Measurements from ENCODE around the gene DGKI.

The DGKI gene

DNA sequence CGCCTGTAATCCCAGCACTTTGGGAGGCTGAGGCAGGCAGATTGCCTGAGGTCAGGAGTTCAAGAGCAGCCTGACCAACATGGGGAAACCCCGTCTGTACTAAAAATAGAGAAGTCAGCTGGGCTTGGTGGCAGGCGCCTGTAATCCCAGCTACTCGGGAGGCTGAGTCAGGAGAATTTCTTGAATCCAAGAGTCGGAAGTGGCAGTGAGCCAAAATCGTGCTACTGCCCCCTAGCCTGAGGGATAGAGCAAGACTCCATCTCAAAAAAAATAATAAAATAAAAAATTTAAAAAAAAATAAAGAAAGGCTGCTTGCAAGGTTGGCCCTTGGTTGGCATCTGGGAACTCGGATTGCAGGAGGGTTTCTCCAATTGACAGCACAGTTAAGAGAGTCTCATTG lies 221.6 kb downstream of the DGKI start:
- no peak overlapping the region for H3K4me3 ChIP-seq (ENCODE audit: insufficient read length, low read depth)
- DNase-seq (ENCODE audit: low read depth, low spot score) = no peak
- no peaks in the 10 kb centered on the region for H3K27me3 ChIP-seq (ENCODE audit: insufficient read depth, insufficient read length)
- no peak for TF ChIP-seq YY1 (IDR thresholded peaks at IDR 0.05; ENCODE audit: insufficient read depth, insufficient read length)
- TF ChIP-seq ZNF274 (IDR thresholded peaks at IDR 0.05; ENCODE audit: low read depth, low read length) = no peak
- no peak for TF ChIP-seq SUZ12 (IDR thresholded peaks at IDR 0.05; ENCODE audit: extremely low read depth, insufficient read depth, insufficient read length)
- peaks cover 7% of the 10 kb centered on the region; the same call in 1 of the 2 replicates for H3K9me3 ChIP-seq (ENCODE audit: insufficient read depth, low read length)
- no peak overlapping the region for H3K9ac ChIP-seq (ENCODE audit: insufficient read length, low read depth)
- H3K4me1 ChIP-seq (ENCODE audit: insufficient read depth, insufficient read length) = no peaks in the 10 kb centered on the region
- H3K36me3 ChIP-seq (ENCODE audit: insufficient read depth, insufficient read length, low read length) = no peaks in the 10 kb centered on the region

DNA sequence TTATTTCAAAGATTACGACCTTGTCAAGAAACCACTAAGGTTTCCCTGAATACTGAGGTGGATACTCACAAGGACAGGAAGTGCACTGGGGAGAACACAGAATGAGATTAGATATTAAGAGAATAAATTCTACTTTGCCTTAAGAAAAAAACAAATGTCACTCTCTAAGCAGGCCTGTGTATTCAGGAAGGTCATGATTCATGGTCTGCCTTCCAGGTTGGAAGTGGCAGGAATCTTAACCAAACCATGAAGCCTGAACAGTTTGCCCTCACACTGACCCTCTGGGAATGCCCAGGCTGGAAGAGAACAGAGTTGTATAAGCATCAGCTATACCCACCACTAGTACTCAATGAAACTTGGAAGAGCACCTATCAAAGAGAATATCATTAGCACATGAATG lies 227.6 kb downstream of the DGKI start:
- DNase-seq (ENCODE audit: low read depth, low spot score) = no peak
- H3K9me3 ChIP-seq (ENCODE audit: insufficient read depth, low read length) = no peaks in the 10 kb centered on the region
- no peaks in the 10 kb centered on the region for H3K4me1 ChIP-seq (ENCODE audit: insufficient read depth, insufficient read length)
- no peak overlapping the region for H3K4me3 ChIP-seq (ENCODE audit: insufficient read length, low read depth)
- H3K27me3 ChIP-seq (ENCODE audit: insufficient read depth, insufficient read length) = no peaks in the 10 kb centered on the region
- H3K9ac ChIP-seq (ENCODE audit: insufficient read length, low read depth) = no peak overlapping the region
- no peaks in the 10 kb centered on the region for H3K36me3 ChIP-seq (ENCODE audit: insufficient read depth, insufficient read length, low read length)
- TF ChIP-seq ZNF274 (IDR thresholded peaks at IDR 0.05; ENCODE audit: low read depth, low read length) (no peak), YY1 (IDR thresholded peaks at IDR 0.05; ENCODE audit: insufficient read depth, insufficient read length) (no peak)

DNA sequence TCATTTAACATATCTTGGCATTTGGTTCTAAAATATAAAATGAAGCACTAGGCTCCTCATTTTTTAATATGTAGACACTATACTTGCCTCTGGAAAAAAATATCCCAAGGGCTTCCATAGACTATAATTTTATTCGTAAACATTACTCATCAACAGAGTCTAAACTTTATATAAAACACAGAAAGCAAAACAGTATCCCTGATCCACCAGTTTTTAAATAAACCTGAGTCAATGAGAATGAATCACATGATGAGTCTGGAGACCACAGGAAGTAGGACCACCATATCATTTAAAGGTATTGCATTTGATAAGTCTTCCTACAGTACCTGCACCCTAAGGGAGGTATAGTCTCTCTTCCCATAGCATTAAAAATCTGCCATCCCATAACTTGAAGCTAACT lies 228.0 kb downstream of the DGKI start:
- TF ChIP-seq YY1 (IDR thresholded peaks at IDR 0.05; ENCODE audit: insufficient read depth, insufficient read length) = no peak
- no peak for TF ChIP-seq SUZ12 (IDR thresholded peaks at IDR 0.05; ENCODE audit: extremely low read depth, insufficient read depth, insufficient read length)
- TF ChIP-seq ZNF274 (IDR thresholded peaks at IDR 0.05; ENCODE audit: low read depth, low read length) = no peak
- no peak overlapping the region for H3K9ac ChIP-seq (ENCODE audit: insufficient read length, low read depth)
- H3K36me3 ChIP-seq (ENCODE audit: insufficient read depth, insufficient read length, low read length) = no peaks in the 10 kb centered on the region
- no peak for DNase-seq (ENCODE audit: low read depth, low spot score)
- no peaks in the 10 kb centered on the region for H3K27me3 ChIP-seq (ENCODE audit: insufficient read depth, insufficient read length)
- no peak overlapping the region for H3K4me3 ChIP-seq (ENCODE audit: insufficient read length, low read depth)
- H3K9me3 ChIP-seq (ENCODE audit: insufficient read depth, low read length) = no peaks in the 10 kb centered on the region
- H3K4me1 ChIP-seq (ENCODE audit: insufficient read depth, insufficient read length) = no peaks in the 10 kb centered on the region

DNA sequence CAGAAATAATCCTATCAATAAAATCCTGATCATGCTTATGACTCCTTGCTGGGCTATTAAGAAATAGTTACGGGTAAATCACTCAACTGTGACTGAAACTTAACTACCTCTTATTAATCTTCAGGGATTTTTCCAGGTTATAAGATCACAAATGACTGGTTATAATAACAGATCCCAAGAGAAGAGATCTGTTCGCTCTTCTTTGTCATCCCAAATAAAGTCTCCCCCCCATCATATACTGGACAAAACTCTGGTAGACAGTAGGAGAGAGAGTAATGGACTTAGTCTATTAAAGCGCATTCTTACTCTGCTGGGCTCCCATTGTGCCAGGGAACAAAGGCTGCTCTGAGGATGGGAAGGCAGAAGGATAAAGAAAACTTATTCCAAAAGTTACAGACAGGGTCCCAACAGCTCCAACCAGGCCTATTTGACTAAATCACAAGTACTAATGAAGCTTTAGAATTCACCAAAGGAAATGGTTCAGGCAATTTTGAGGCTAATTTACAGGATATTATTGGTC lies 233.7 kb downstream of the DGKI start:
- Histone ChIP-seq H3K4me3 (ENCODE audit: insufficient read length, low read depth) (no peak overlapping the region), H3K9ac (ENCODE audit: insufficient read length, low read depth) (no peak overlapping the region), H3K36me3 (ENCODE audit: insufficient read depth, insufficient read length, low read length) (no peaks in the 10 kb centered on the region), H3K27me3 (ENCODE audit: insufficient read depth, insufficient read length) (no peaks in the 10 kb centered on the region), H3K9me3 (ENCODE audit: insufficient read depth, low read length) (no peaks in the 10 kb centered on the region), H3K4me1 (ENCODE audit: insufficient read depth, insufficient read length) (no peaks in the 10 kb centered on the region)
- DNase-seq (ENCODE audit: low read depth, low spot score) = no peak
- no peak for TF ChIP-seq ZNF274 (IDR thresholded peaks at IDR 0.05; ENCODE audit: low read depth, low read length)
- TF ChIP-seq SUZ12 (IDR thresholded peaks at IDR 0.05; ENCODE audit: extremely low read depth, insufficient read depth, insufficient read length) = no peak
- no peak for TF ChIP-seq YY1 (IDR thresholded peaks at IDR 0.05; ENCODE audit: insufficient read depth, insufficient read length)

GRCh38 chr7:137611606-137612005 lies 235.2 kb downstream of the DGKI start:
- Histone ChIP-seq H3K9ac (ENCODE audit: insufficient read length, low read depth) (no peak overlapping the region), H3K4me3 (ENCODE audit: insufficient read length, low read depth) (no peak overlapping the region), H3K36me3 (ENCODE audit: insufficient read depth, insufficient read length, low read length) (no peaks in the 10 kb centered on the region), H3K9me3 (ENCODE audit: insufficient read depth, low read length) (no peaks in the 10 kb centered on the region), H3K4me1 (ENCODE audit: insufficient read depth, insufficient read length) (no peaks in the 10 kb centered on the region), H3K27me3 (ENCODE audit: insufficient read depth, insufficient read length) (no peaks in the 10 kb centered on the region)
- DNase-seq (ENCODE audit: low read depth, low spot score) = no peak
- TF ChIP-seq YY1 (IDR thresholded peaks at IDR 0.05; ENCODE audit: insufficient read depth, insufficient read length) = no peak
- no peak for TF ChIP-seq ZNF274 (IDR thresholded peaks at IDR 0.05; ENCODE audit: low read depth, low read length)
- no peak for TF ChIP-seq SUZ12 (IDR thresholded peaks at IDR 0.05; ENCODE audit: extremely low read depth, insufficient read depth, insufficient read length)

DNA sequence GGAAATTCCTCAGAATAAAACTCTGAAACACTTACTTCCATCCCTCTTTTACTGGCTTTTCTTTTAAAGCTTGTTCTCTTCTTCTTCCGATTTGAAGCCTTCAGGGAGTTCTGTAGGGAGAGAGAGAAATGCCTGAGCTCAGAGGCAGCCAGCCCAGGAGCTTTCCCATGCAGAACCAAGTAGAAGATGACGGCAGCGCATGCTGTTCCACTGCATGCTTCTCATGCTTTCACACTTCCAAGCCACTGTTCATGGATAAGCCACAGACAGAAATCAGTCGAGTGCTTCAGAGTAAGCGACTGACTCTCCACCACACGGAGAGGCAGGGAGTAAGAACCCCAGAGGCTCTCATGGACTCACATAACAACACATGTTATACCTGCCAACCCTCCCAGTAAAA lies 237.3 kb downstream of the DGKI start:
- H3K36me3 ChIP-seq (ENCODE audit: insufficient read depth, insufficient read length, low read length) = no peaks in the 10 kb centered on the region
- no peaks in the 10 kb centered on the region for H3K9me3 ChIP-seq (ENCODE audit: insufficient read depth, low read length)
- no peaks in the 10 kb centered on the region for H3K27me3 ChIP-seq (ENCODE audit: insufficient read depth, insufficient read length)
- H3K4me3 ChIP-seq (ENCODE audit: insufficient read length, low read depth) = no peak overlapping the region
- no peak for DNase-seq (ENCODE audit: low read depth, low spot score)
- H3K9ac ChIP-seq (ENCODE audit: insufficient read length, low read depth) = no peak overlapping the region
- no peaks in the 10 kb centered on the region for H3K4me1 ChIP-seq (ENCODE audit: insufficient read depth, insufficient read length)
- TF ChIP-seq ZNF274 (IDR thresholded peaks at IDR 0.05; ENCODE audit: low read depth, low read length) (no peak), YY1 (IDR thresholded peaks at IDR 0.05; ENCODE audit: insufficient read depth, insufficient read length) (no peak), SUZ12 (IDR thresholded peaks at IDR 0.05; ENCODE audit: extremely low read depth, insufficient read depth, insufficient read length) (no peak)

DNA sequence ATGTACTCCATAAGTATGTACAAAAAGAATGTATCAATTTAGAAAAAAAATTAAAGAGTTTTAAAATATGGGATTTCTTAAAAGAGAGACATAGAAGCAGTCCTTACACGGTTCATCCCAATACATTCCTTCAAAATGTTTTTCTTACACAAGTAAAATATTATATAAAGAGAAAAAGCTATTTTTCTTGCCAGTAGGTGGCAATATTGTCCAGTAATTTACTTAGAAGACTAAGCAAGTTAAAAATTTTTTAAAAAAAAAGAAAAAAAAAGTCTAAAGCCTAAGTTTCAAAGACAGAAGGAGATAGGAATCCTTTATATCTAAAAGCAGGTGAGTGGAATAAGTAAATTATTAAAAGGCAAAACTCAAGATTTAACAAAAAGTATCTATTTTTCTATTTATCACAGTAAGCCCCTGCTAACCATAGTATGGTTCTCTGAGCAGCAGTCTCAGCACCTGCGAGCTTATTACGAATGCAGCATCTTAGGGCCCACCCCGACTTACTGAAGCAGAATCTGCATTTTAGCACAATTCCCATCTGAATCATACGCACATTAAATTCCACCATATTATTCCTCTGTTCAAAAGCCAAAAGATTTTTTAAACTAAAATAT lies 240.6 kb downstream of the DGKI start:
- Histone ChIP-seq H3K36me3 (ENCODE audit: insufficient read depth, insufficient read length, low read length) (no peaks in the 10 kb centered on the region), H3K4me3 (ENCODE audit: insufficient read length, low read depth) (no peak overlapping the region), H3K4me1 (ENCODE audit: insufficient read depth, insufficient read length) (no peaks in the 10 kb centered on the region), H3K27me3 (ENCODE audit: insufficient read depth, insufficient read length) (no peaks in the 10 kb centered on the region), H3K9ac (ENCODE audit: insufficient read length, low read depth) (no peak overlapping the region), H3K9me3 (ENCODE audit: insufficient read depth, low read length) (no peaks in the 10 kb centered on the region)
- no peak for TF ChIP-seq YY1 (IDR thresholded peaks at IDR 0.05; ENCODE audit: insufficient read depth, insufficient read length)
- TF ChIP-seq SUZ12 (IDR thresholded peaks at IDR 0.05; ENCODE audit: extremely low read depth, insufficient read depth, insufficient read length) = no peak
- no peak for TF ChIP-seq ZNF274 (IDR thresholded peaks at IDR 0.05; ENCODE audit: low read depth, low read length)
- no peak for DNase-seq (ENCODE audit: low read depth, low spot score)

Measured in NT2/D1 (cell line).